ENCODE data around the gene GABRA5. TPM values are rescaled to one million over a fixed set of nuclear protein-coding genes. Genes with fewer than 3 reads are reported as not detected.

The GABRA5 gene
- total and polyA plus RNA-seq, 10 of the 15 experiments (the other 5 are each of a cell fraction or from before 2014, with no cell fraction given): 0.10 TPM; not detected in 9

GRCh38 chr15:26974120-26974780, 107.4 kb downstream of the GABRA5 start:
- Histone ChIP-seq H3K27ac (ENCODE audit: control insufficient read depth, insufficient read depth) (no peak overlapping the region), H3K4me2 (ENCODE audit: control insufficient read depth, insufficient read depth) (no peak overlapping the region), H4K20me1 (ENCODE audit: control insufficient read depth, insufficient read depth) (no peaks in the 10 kb centered on the region), H3K79me2 (ENCODE audit: control insufficient read depth, insufficient read depth, low read length) (no peaks in the 10 kb centered on the region), H3K27me3 (replicated peaks in 1 of 2; ENCODE audit: control insufficient read depth in 2 of 2, insufficient read depth in 2 of 2, low read length in 1 of 2) (no peaks in the 10 kb centered on the region), H3K4me3 (no peak overlapping the region), H3K9me3 (replicated peaks; ENCODE audit: control insufficient read depth, insufficient read depth, low read length) (no peaks in the 10 kb centered on the region; the same call in 2 of the 3 replicates), H3K9ac (ENCODE audit: control insufficient read depth, insufficient read depth, low read length) (no peak overlapping the region), H3K36me3 (ENCODE audit: control insufficient read depth in 2 of 2, insufficient read depth in 2 of 2, low read length in 1 of 2) (no peaks in the 10 kb centered on the region), H3K4me1 (ENCODE audit: control insufficient read depth, insufficient read depth, low read length) (no peaks in the 10 kb centered on the region), H2AFZ (ENCODE audit: control insufficient read depth, low read depth, low read length) (no peak overlapping the region)
- FAIRE-seq: no peak
- ATAC-seq: no peak
- no peak for DNase-seq (ENCODE audit: low read depth, low spot score)
- in situ Hi-C loops (cut with MboI) (no loop called here), intact Hi-C loops (cut with micrococcal nuclease; ENCODE audit: unreplicated experiment) (loop anchor here (10.0 kb wide), 1 partner anchor 61 kb away; no protein-coding TSS in a partner anchor)
- ChIA-PET CTCF (no interaction called here), POLR2A (no interaction called here), RAD21 (ENCODE audit: unreplicated experiment) (no interaction called here), SMC1A (ENCODE audit: uncharacterized antibody, unreplicated experiment) (no interaction called here)
- WGBS (ENCODE audit: insufficient coverage, insufficient replicate concordance, low lambda C conversion rate, missing lambda C conversion rate): 19% methylated on average over 9 of the region's 9 CpGs
- no TSS peak for BruUV-seq (replicated peaks)
- no peak for TF ChIP-seq HDGF (IDR thresholded peaks at IDR 0.05)
- TF ChIP-seq TCF12 (IDR thresholded peaks at IDR 0.05; ENCODE audit: low read depth, low read length): no peak
- no peak for TF ChIP-seq SRF (IDR thresholded peaks at IDR 0.05; ENCODE audit: low read depth in 2 of 2, low read length in 2 of 2)
- no peak for TF ChIP-seq ZNF687 (IDR thresholded peaks at IDR 0.05)
- no peak for TF ChIP-seq BCLAF1 (IDR thresholded peaks at IDR 0.05)
- TF ChIP-seq SMAD5 (IDR thresholded peaks at IDR 0.05; ENCODE audit: low read depth): no peak
- no peak for TF ChIP-seq ZBTB11 (CRISPR knock-in tag; IDR thresholded peaks at IDR 0.05)
- no peak for TF ChIP-seq REST (IDR thresholded peaks at IDR 0.05; ENCODE audit: low read depth, low read length)
- TF ChIP-seq IKZF1 (conservative IDR thresholded peaks at IDR 0.05): no peak

Measured in GM12878 (cell line).